OCI-LY3 (cell line): ENCODE measurements around the gene B4GALT6.

Source experiments
- EZH2phosphoT487 ChIP-seq: fragments of 200-600 bp; shearing (Covaris generic); IDR thresholded peaks from 2 replicates; pipeline ENCODE4 v1.6.1; 2018; ENCODE audit warnings: antibody characterized with exemption, mixed run types, low read depth
- TF ChIP-seq, protein P1 (sequence below): fragments of 200-600, 300-600 bp; sonication (generic); IDR thresholded peaks from 2 replicates; pipeline ENCODE4 v1.5.1; 2014; ENCODE audit warnings: antibody characterized with exemption, low read length, low read depth

- TF ChIP-seq, protein P1, sequence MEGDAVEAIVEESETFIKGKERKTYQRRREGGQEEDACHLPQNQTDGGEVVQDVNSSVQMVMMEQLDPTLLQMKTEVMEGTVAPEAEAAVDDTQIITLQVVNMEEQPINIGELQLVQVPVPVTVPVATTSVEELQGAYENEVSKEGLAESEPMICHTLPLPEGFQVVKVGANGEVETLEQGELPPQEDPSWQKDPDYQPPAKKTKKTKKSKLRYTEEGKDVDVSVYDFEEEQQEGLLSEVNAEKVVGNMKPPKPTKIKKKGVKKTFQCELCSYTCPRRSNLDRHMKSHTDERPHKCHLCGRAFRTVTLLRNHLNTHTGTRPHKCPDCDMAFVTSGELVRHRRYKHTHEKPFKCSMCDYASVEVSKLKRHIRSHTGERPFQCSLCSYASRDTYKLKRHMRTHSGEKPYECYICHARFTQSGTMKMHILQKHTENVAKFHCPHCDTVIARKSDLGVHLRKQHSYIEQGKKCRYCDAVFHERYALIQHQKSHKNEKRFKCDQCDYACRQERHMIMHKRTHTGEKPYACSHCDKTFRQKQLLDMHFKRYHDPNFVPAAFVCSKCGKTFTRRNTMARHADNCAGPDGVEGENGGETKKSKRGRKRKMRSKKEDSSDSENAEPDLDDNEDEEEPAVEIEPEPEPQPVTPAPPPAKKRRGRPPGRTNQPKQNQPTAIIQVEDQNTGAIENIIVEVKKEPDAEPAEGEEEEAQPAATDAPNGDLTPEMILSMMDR = no peak
- TF ChIP-seq EZH2phosphoT487 = no peak
These were observed 65.6 kb downstream of the B4GALT6 start for GRCh38 chr18:31618801-31619200.
